Measurements from ENCODE around the gene RABGAP1L. TPM values are rescaled to one million over a fixed set of nuclear protein-coding genes. Genes with fewer than 3 reads are reported as not detected.

The RABGAP1L gene
- total and polyA plus RNA-seq, 2 of the 4 experiments (the other 2 are of a cell fraction): 7.9 to 26.7 TPM

GRCh38 chr1:174269989-174270651, 110.8 kb downstream of the RABGAP1L start:
- DNase-seq (no peak), ATAC-seq (ENCODE audit: low read depth) (no peak)
- H2AK5ac ChIP-seq (ENCODE audit: low read depth, low read length): no peak overlapping the region
- no peaks in the 10 kb centered on the region for H3K4me1 ChIP-seq (ENCODE audit: control insufficient read depth, insufficient read depth, low read length)
- H3K9ac ChIP-seq (ENCODE audit: low read depth, low read length): no peak overlapping the region
- no peak overlapping the region for H3K56ac ChIP-seq (ENCODE audit: extremely low read depth, insufficient read depth, low read length)
- H3K4me3 ChIP-seq (ENCODE audit: insufficient read depth, low read depth, low read length): no peak overlapping the region
- no peak overlapping the region for H4K8ac ChIP-seq (ENCODE audit: low read depth in 2 of 2, low read length in 2 of 2)
- dilution Hi-C loops (cut with HindIII; ENCODE audit: low sequenced_read_pairs, unreplicated experiment): loop anchor here (25.0 kb wide), 1 partner anchor 442 kb away; no protein-coding TSS in a partner anchor
- no peak overlapping the region for H2BK15ac ChIP-seq (ENCODE audit: low read depth, low read length)
- no peaks in the 10 kb centered on the region for H3K79me1 ChIP-seq (ENCODE audit: low read depth in 1 of 2, low read length in 2 of 2)
- no peak overlapping the region for H2BK20ac ChIP-seq (ENCODE audit: low read depth, low read length)
- no peaks in the 10 kb centered on the region for H3K9me3 ChIP-seq (ENCODE audit: control insufficient read depth, insufficient read depth, low read length)
- no peak overlapping the region for H2AFZ ChIP-seq (replicated peaks; ENCODE audit: low read length, poor library complexity)
- H3K4ac ChIP-seq (ENCODE audit: low read depth, low read length): no peak overlapping the region
- no peak overlapping the region for H2AK9ac ChIP-seq (replicated peaks; ENCODE audit: low read depth, low read length, poor library complexity)
- no peak overlapping the region for H3K14ac ChIP-seq (replicated peaks; ENCODE audit: low read depth, low read length)
- H2BK5ac ChIP-seq (ENCODE audit: low read depth, low read length, poor library complexity, severe bottlenecking): no peak overlapping the region
- H4K20me1 ChIP-seq (ENCODE audit: insufficient read depth, low read length): no peaks in the 10 kb centered on the region
- no peak for TF ChIP-seq MXI1 (IDR thresholded peaks at IDR 0.05; ENCODE audit: borderline replicate concordance, low read depth, low read length)
- no peak for TF ChIP-seq ELK1 (IDR thresholded peaks at IDR 0.05; ENCODE audit: borderline replicate concordance, low read depth, low read length)
- no peak for TF ChIP-seq RCOR1 (IDR thresholded peaks at IDR 0.05; ENCODE audit: insufficient replicate concordance, low read length)
- TF ChIP-seq MAZ (IDR thresholded peaks at IDR 0.05; ENCODE audit: borderline replicate concordance, low read depth, low read length): no peak
- TF ChIP-seq CTCF (conservative IDR thresholded peaks at IDR 0.05; ENCODE audit: low read depth, low read length): no peak
- TF ChIP-seq CHD1 (IDR thresholded peaks at IDR 0.05; ENCODE audit: low read depth, low read length): no peak
- TF ChIP-seq NFE2L2 (IDR thresholded peaks at IDR 0.05; ENCODE audit: low read depth, low read length): no peak
- no peak for TF ChIP-seq RAD21 (IDR thresholded peaks at IDR 0.05; ENCODE audit: low read length)
- no peak for TF ChIP-seq BHLHE40 (IDR thresholded peaks at IDR 0.05; ENCODE audit: low read depth, low read length)
- no peak for TF ChIP-seq RFX5 (IDR thresholded peaks at IDR 0.05; ENCODE audit: low read depth, low read length)
- in situ Hi-C loops (cut with MboI; ENCODE audit: low sequenced_read_pairs): loop anchor here (25.0 kb wide), 1 partner anchor 717 kb away; the partner anchor contains the start of gene CACYBP
- H4K91ac ChIP-seq (ENCODE audit: insufficient read depth, low read depth, low read length): no peak overlapping the region
- no peaks in the 10 kb centered on the region for H3K9me1 ChIP-seq (ENCODE audit: insufficient read depth, low read length)
- POLR2A ChIA-PET (ENCODE audit: unreplicated experiment): no interaction called here
- H2BK120ac ChIP-seq (ENCODE audit: low read depth, low read length): no peak overlapping the region
- H3K27me3 ChIP-seq (ENCODE audit: control insufficient read depth, insufficient read depth, low read length): no peaks in the 10 kb centered on the region
- BruUV-seq (replicated peaks): no TSS peak
- WGBS, 2 experiments (ENCODE audit: extremely low coverage in 2 of 2, insufficient read length in 1 of 2): no CpG with 5 or more reads among the region's 1 CpG
- no peak overlapping the region for H3K23ac ChIP-seq (ENCODE audit: low read depth, low read length)
- no peak overlapping the region for H3K27ac ChIP-seq (ENCODE audit: insufficient read depth, low read length)
- intact Hi-C loops (cut with micrococcal nuclease): loop anchor here (10.0 kb wide), 1 partner anchor 715 kb away; no protein-coding TSS in a partner anchor
- H4K5ac ChIP-seq (ENCODE audit: low read depth, low read length): no peak overlapping the region
- no peak overlapping the region for H3K4me2 ChIP-seq (ENCODE audit: low read depth, low read length)
- no peaks in the 10 kb centered on the region for H3K36me3 ChIP-seq (ENCODE audit: control insufficient read depth, insufficient read depth, low read length)
- CTCF ChIA-PET: no interaction called here
- no peak overlapping the region for H3K18ac ChIP-seq (ENCODE audit: low read depth, low read length)
